Upper lobe of left lung (tissue), 4 donors: ENCODE data around the gene PRKAR1B.

Source experiments
- CTCF ChIP-seq, 6 experiments: fragments of 450-650 bp in 4 of 6; fragments of 200-600 bp in 2 of 6; sonication (generic) in 2 of 6; IDR thresholded peaks; one replicate each; pipeline ENCODE4 v1.5.1; 2016 to 2019; ENCODE audit warnings: antibody characterized with exemption in 6 of 6
- POLR2A ChIP-seq, 4 donors: fragments of 450-650 bp; IDR thresholded peaks; one replicate each; pipeline ENCODE4 v1.5.1; 2016 to 2017; ENCODE audit warnings: antibody characterized with exemption in 4 of 4, mild to moderate bottlenecking in 2 of 4

- TF ChIP-seq POLR2A (IDR thresholded peaks at IDR 0.05) (no peak), CTCF (IDR thresholded peaks at IDR 0.05) (no peak)
Measured at GRCh38 chr7:505171-505570, 221.9 kb downstream of the PRKAR1B start.
